H1 (cell line): ENCODE results near the gene FCMR. TPM values are rescaled to one million over a fixed set of nuclear protein-coding genes. Genes with fewer than 3 reads are reported as not detected.

Source experiments
- CTCF ChIA-PET: fragments of 300-600 bp; sonication (Branson Sonifier 250); formaldehyde crosslinking; loops from one replicate; lab custom pipeline; 2021; ENCODE audit not compliant: partially characterized antibody; lab: Charles Lee
- POLR2A ChIA-PET: fragments of 300-600 bp; sonication (Branson Sonifier 250); formaldehyde crosslinking; loops from one replicate; lab custom pipeline; 2021; ENCODE audit warnings: inconsistent platforms; ENCODE audit not compliant: partially characterized antibody; lab: Charles Lee
- DNase-seq, 2 experiments: peaks; one replicate each; pipeline versions ENCODE4 v3.0.0 to v3.0.0-alpha.2; 2010 to 2022; ENCODE audit warnings: low spot score in 2 of 2, low read depth in 1 of 2, mixed read lengths in 1 of 2
- FAIRE-seq: peaks from 2 replicates; lab custom pipeline; 2011; peaks lifted over from hg19 to GRCh38; lab: Jason Lieb, UNC
- H2AFZ ChIP-seq: 2 replicates; pipeline ENCODE4 v1.8.1; 2012; ENCODE audit warnings: low read length, inconsistent platforms
- H2AK5ac ChIP-seq: 2 replicates; pipeline ENCODE4 v1.6.1; 2013; ENCODE audit warnings: low read depth, low read length
- H2BK120ac ChIP-seq: replicated peaks from 2 replicates; pipeline ENCODE3; 2013; ENCODE audit warnings: low read depth, low read length, inconsistent platforms
- H2BK12ac ChIP-seq: 2 replicates; pipeline ENCODE4 v1.6.1; 2013; ENCODE audit warnings: low read depth, low read length
- H2BK15ac ChIP-seq: 2 replicates; pipeline ENCODE4 v1.6.1; 2013; ENCODE audit warnings: low read length
- H2BK20ac ChIP-seq: 2 replicates; pipeline ENCODE4 v1.6.1; 2013; ENCODE audit warnings: low read length
- H2BK5ac ChIP-seq: 2 replicates; pipeline ENCODE4 v1.6.1; 2013; ENCODE audit warnings: low read depth, low read length
- H3K14ac ChIP-seq: 2 replicates; pipeline ENCODE4 v1.6.1; 2013; ENCODE audit warnings: inconsistent platforms; ENCODE audit not compliant: insufficient read length
- H3K18ac ChIP-seq: 2 replicates; pipeline ENCODE4 v1.6.1; 2013; ENCODE audit warnings: low read length; ENCODE audit errors: extremely low read depth
- H3K23ac ChIP-seq: 2 replicates; pipeline ENCODE4 v1.6.1; 2013; ENCODE audit warnings: inconsistent platforms; ENCODE audit not compliant: insufficient read length
- H3K23me2 ChIP-seq: 2 replicates; pipeline ENCODE4 v1.6.1; 2013; ENCODE audit warnings: low read depth, low read length
- H3K27ac ChIP-seq: 2 replicates; pipeline ENCODE4 v1.6.1; 2011; ENCODE audit warnings: low read depth, low read length, inconsistent platforms
- H3K27me3 ChIP-seq, 4 experiments: replicated peaks in 1 of 4; 1 replicate in 1 of 4; 2 replicates in 3 of 4; pipeline versions ENCODE4 v1.6.1 to v1.8.1; 2011 to 2013; ENCODE audit warnings: low read length in 3 of 4, mild to moderate bottlenecking in 3 of 4, inconsistent platforms in 2 of 4, mixed read lengths in 2 of 4, moderate library complexity in 1 of 4; ENCODE audit not compliant: control insufficient read depth in 3 of 4, insufficient read depth in 3 of 4; ENCODE audit errors: extremely low read depth in 1 of 4
- H3K36me3 ChIP-seq, 4 experiments: 2 replicates each; pipeline versions ENCODE4 v1.6.1 to v1.8.1; 2011 to 2013; ENCODE audit warnings: mild to moderate bottlenecking in 4 of 4, low read length in 3 of 4, moderate library complexity in 2 of 4, control low read depth in 1 of 4, inconsistent platforms in 1 of 4; ENCODE audit not compliant: insufficient read depth in 4 of 4, control insufficient read depth in 2 of 4
- H3K4ac ChIP-seq: replicated peaks from 2 replicates; pipeline ENCODE3; 2013; ENCODE audit warnings: low read length, low read depth, mixed read lengths, inconsistent platforms; ENCODE audit not compliant: insufficient read length
- H3K4me1 ChIP-seq, 4 experiments: replicated peaks in 1 of 4; 1 replicate in 1 of 4; 2 replicates in 3 of 4; pipeline versions ENCODE4 v1.6.1 to v1.8.1; 2011 to 2013; ENCODE audit warnings: low read length in 3 of 4, inconsistent platforms in 2 of 4, mixed read lengths in 1 of 4; ENCODE audit not compliant: insufficient read depth in 4 of 4, control insufficient read depth in 3 of 4
- H3K4me2 ChIP-seq, 2 experiments: 2 replicates each; pipeline versions ENCODE4 v1.6.1 to v1.8.1; 2011 to 2013; ENCODE audit warnings: low read depth in 2 of 2, low read length in 2 of 2, control low read depth in 1 of 2, inconsistent platforms in 1 of 2, mild to moderate bottlenecking in 1 of 2; ENCODE audit not compliant: insufficient read depth in 1 of 2
- H3K4me3 ChIP-seq, 4 experiments: fragments of 200-600, 300-600 bp in 1 of 4; sonication (generic), shearing (Covaris generic), sonication (Bioruptor Twin) in 1 of 4; 2 replicates each; pipeline versions ENCODE4 v1.5.1 to v1.8.1; 2011 to 2016; ENCODE audit warnings: low read length in 4 of 4, low read depth in 3 of 4, control low read depth in 2 of 4, inconsistent platforms in 2 of 4, mild to moderate bottlenecking in 2 of 4, mixed read lengths in 1 of 4, moderate library complexity in 1 of 4; ENCODE audit not compliant: insufficient read depth in 2 of 4; ENCODE audit errors: extremely low read depth in 1 of 4
- H3K56ac ChIP-seq: replicated peaks from 2 replicates; pipeline ENCODE3; 2013; ENCODE audit warnings: low read depth, mild to moderate bottlenecking, mixed read lengths, low read length, inconsistent platforms; ENCODE audit not compliant: insufficient read length
- H3K79me1 ChIP-seq: 2 replicates; pipeline ENCODE4 v1.6.1; 2013; ENCODE audit warnings: low read depth, low read length, control low read depth
- H3K79me2 ChIP-seq, 2 experiments: 2 replicates each; pipeline versions ENCODE4 v1.6.1 to v1.8.1; 2012 to 2013; ENCODE audit warnings: low read length in 2 of 2, mild to moderate bottlenecking in 2 of 2, inconsistent platforms in 1 of 2; ENCODE audit not compliant: insufficient read depth in 2 of 2, control insufficient read depth in 1 of 2
- H3K9ac ChIP-seq, 4 experiments: replicated peaks in 1 of 4; 1 replicate in 1 of 4; 2 replicates in 3 of 4; pipeline versions ENCODE4 v1.6.1 to v1.8.1; 2011 to 2013; ENCODE audit warnings: low read depth in 3 of 4, low read length in 3 of 4, control low read depth in 2 of 4, mild to moderate bottlenecking in 2 of 4, moderate library complexity in 2 of 4, inconsistent platforms in 1 of 4; ENCODE audit errors: extremely low read depth in 1 of 4
- H3K9me3 ChIP-seq, 2 experiments: 2 replicates each; pipeline versions ENCODE4 v1.6.1 to v1.8.1; 2012 to 2013; ENCODE audit warnings: mild to moderate bottlenecking in 2 of 2, moderate library complexity in 2 of 2, control low read depth in 1 of 2, inconsistent platforms in 1 of 2, low read depth in 1 of 2, low read length in 1 of 2, mixed read lengths in 1 of 2; ENCODE audit not compliant: insufficient read depth in 2 of 2
- H4K20me1 ChIP-seq, 2 experiments: replicated peaks in 1 of 2; 2 replicates each; pipeline versions ENCODE3 to v1.8.1; 2011 to 2013; ENCODE audit warnings: inconsistent platforms in 2 of 2, low read length in 2 of 2, mild to moderate bottlenecking in 1 of 2; ENCODE audit not compliant: insufficient read depth in 2 of 2, control insufficient read depth in 1 of 2
- H4K5ac ChIP-seq: 2 replicates; pipeline ENCODE4 v1.6.1; 2013; ENCODE audit warnings: low read length, low read depth, mixed read lengths, inconsistent platforms; ENCODE audit not compliant: insufficient read length
- H4K8ac ChIP-seq: 2 replicates; pipeline ENCODE4 v1.8.0; 2013; ENCODE audit warnings: mild to moderate bottlenecking, moderate library complexity, low read length, inconsistent platforms; ENCODE audit not compliant: insufficient read depth; ENCODE audit errors: extremely low read depth
- H4K91ac ChIP-seq: replicated peaks from 2 replicates; pipeline ENCODE3; 2013; ENCODE audit warnings: low read length, mixed read lengths, inconsistent platforms; ENCODE audit not compliant: insufficient read length
- CREB1 ChIP-seq: IDR thresholded peaks from 2 replicates; pipeline ENCODE4 v1.6.1; 2012; ENCODE audit warnings: inconsistent platforms
- EP300 ChIP-seq, 2 experiments: IDR thresholded peaks; 1 replicate in 1 of 2; 2 replicates in 1 of 2; pipeline ENCODE4 v1.6.1; 2011 to 2012; ENCODE audit warnings: low read depth in 2 of 2, low read length in 2 of 2, mild to moderate bottlenecking in 2 of 2, borderline replicate concordance in 1 of 2, inconsistent platforms in 1 of 2, moderate library complexity in 1 of 2
- JUN ChIP-seq: IDR thresholded peaks from 2 replicates; pipeline ENCODE4 v1.6.1; 2011; ENCODE audit warnings: low read depth, mild to moderate bottlenecking, improper control_type of control experiment, low read length
- POLR2A ChIP-seq, 2 experiments: IDR thresholded peaks; 1 replicate in 1 of 2; 2 replicates in 1 of 2; pipeline ENCODE4 v1.6.1; 2011; ENCODE audit warnings: low read depth in 2 of 2, low read length in 2 of 2, mild to moderate bottlenecking in 2 of 2; ENCODE audit errors: control extremely low read depth in 1 of 2
- POU5F1 ChIP-seq: IDR thresholded peaks from 2 replicates; pipeline ENCODE4 v1.6.1; 2011; ENCODE audit warnings: low read depth, mild to moderate bottlenecking, low read length, moderate library complexity
- RFX5 ChIP-seq: IDR thresholded peaks from 2 replicates; pipeline ENCODE4 v1.6.1; 2011; ENCODE audit warnings: low read depth, low read length, improper control_type of control experiment, borderline replicate concordance
- SP1 ChIP-seq: IDR thresholded peaks from 2 replicates; pipeline ENCODE4 v1.6.1; 2011; ENCODE audit warnings: low read depth, low read length
- SP2 ChIP-seq: IDR thresholded peaks from 2 replicates; pipeline ENCODE4 v1.6.1; 2012; ENCODE audit warnings: mild to moderate bottlenecking, low read length, inconsistent platforms
- SP4 ChIP-seq: IDR thresholded peaks from 2 replicates; pipeline ENCODE4 v1.6.1; 2012; ENCODE audit warnings: low read length, inconsistent platforms
- TBP ChIP-seq: IDR thresholded peaks from 2 replicates; pipeline ENCODE4 v1.6.1; 2011; ENCODE audit warnings: low read depth, low read length, improper control_type of control experiment
- YY1 ChIP-seq: IDR thresholded peaks from 2 replicates; pipeline ENCODE4 v1.6.1; 2011; ENCODE audit warnings: low read depth, mild to moderate bottlenecking, low read length
- WGBS, 2 experiments: shearing (Covaris generic) in 1 of 2; methylation state at CpG; one replicate each; pipeline versions ENCODE4 v1.1.6 to v1.1.7; 2013 to 2015; ENCODE audit warnings: low lambda C conversion rate in 2 of 2, mixed read lengths in 2 of 2, inconsistent platforms in 1 of 2, low coverage in 1 of 2, missing lambda C conversion rate in 1 of 2; ENCODE audit not compliant: insufficient replicate concordance in 2 of 2, insufficient coverage in 1 of 2, insufficient read length in 1 of 2; ENCODE audit errors: extremely low coverage in 1 of 2, missing lambda C conversion rate in 1 of 2; 5-methylcytosine and 5-hydroxymethylcytosine counted together
- polyA plus RNA-seq, 7 experiments: library from polyadenylated mRNA; depleted of rRNA in 3 of 7; stranded (reverse) in 5 of 7; unstranded in 2 of 7; fragments of >200 nt in 5 of 7; fragments of 200-250 nt in 2 of 7; gene quantifications; 1 replicate in 5 of 7; 2 replicates in 1 of 7; 4 replicates in 1 of 7; pipeline versions ENCODE4 v1.2.1 to v1.2.3, GENCODE V29; 2011 to 2013; ENCODE audit warnings: missing spikeins in 2 of 7, mixed read lengths in 2 of 7
- total RNA-seq: library from RNA; stranded (reverse); fragmentation: NEBNext Ultra II Directional; extraction: Animal tissue kit (Norgen Biotek cat#: 25700); gene quantifications from 2 replicates; pipeline ENCODE4 v1.2.1, GENCODE V29; 2021
- TF ChIP-seq, protein P1 (sequence below): IDR thresholded peaks from 2 replicates; pipeline ENCODE4 v1.6.1; 2012; ENCODE audit warnings: inconsistent platforms
- TF ChIP-seq, protein P2 (sequence below), 3 experiments: IDR thresholded peaks; 1 replicate in 2 of 3; 2 replicates in 1 of 3; pipeline versions ENCODE4 v1.5.1 to v1.6.1; 2011; ENCODE audit warnings: low read length in 3 of 3, mild to moderate bottlenecking in 3 of 3, inconsistent platforms in 2 of 3, low read depth in 1 of 3, moderate library complexity in 1 of 3; ENCODE audit not compliant: insufficient read depth in 1 of 3; ENCODE audit errors: control extremely low read depth in 1 of 3

The FCMR gene
- total and polyA plus RNA-seq, 2 of the 8 experiments (the other 6 are each of a cell fraction or from before 2014, with no cell fraction given): 0.53 TPM; not detected in 1

DNA sequence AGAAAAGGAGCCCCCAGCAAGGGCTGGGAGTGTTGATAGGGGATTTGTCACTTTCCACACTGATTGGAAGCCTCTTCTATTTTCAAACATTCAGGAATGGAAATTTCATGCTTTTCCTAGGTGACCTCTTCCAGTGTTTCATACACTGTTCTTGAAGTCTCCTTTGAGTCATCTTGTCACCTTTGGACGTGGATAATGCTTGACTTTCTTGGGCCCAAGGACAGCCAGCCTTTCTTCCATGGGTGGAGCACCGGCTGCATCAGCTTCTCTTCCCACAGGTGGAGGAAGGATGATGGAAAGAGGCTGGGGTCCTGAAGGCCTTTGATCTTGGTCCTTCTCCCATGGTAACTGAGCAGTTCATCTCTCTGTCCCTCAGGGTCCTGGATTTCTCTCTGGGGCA, 36.4 kb upstream of the FCMR start:
- Histone ChIP-seq H3K9me3 (no peaks in the 10 kb centered on the region), H4K8ac (no peak overlapping the region), H3K4me1 (no peaks in the 10 kb centered on the region), H3K27me3 (peaks cover 0 to 3% (median 0%) of the 10 kb centered on the region in 4 experiments; a peak in 1 of 7 replicates), H4K91ac (no peak overlapping the region), H4K5ac (no peak overlapping the region), H3K79me1 (no peaks in the 10 kb centered on the region), H3K79me2 (no peaks in the 10 kb centered on the region), H3K23ac (no peak overlapping the region), H3K4ac (no peak overlapping the region), H3K18ac (no peak overlapping the region), H2BK20ac (no peak overlapping the region), H3K23me2 (no peaks in the 10 kb centered on the region), H3K36me3 (no peaks in the 10 kb centered on the region), H3K14ac (no peak overlapping the region), H2BK12ac (no peak overlapping the region), H4K20me1 (no peaks in the 10 kb centered on the region), H2AFZ (no peak overlapping the region), H3K9ac (no peak overlapping the region), H2BK120ac (no peak overlapping the region), H3K4me2 (no peak overlapping the region), H2BK5ac (no peak overlapping the region), H2AK5ac (no peak overlapping the region), H3K4me3 (no peak overlapping the region), H3K56ac (no peak overlapping the region), H3K27ac (no peak overlapping the region), H2BK15ac (no peak overlapping the region)
- POLR2A ChIA-PET: no interaction called here
- CTCF ChIA-PET: interaction anchor here (0.5 to 9.3 kb wide), 6 partner anchors 11 to 93 kb away, joined by 3 to 77 read pairs (median 4); partner anchors contain the start of gene IL20
- TF ChIP-seq JUN: no peak
- TF ChIP-seq, protein P1, sequence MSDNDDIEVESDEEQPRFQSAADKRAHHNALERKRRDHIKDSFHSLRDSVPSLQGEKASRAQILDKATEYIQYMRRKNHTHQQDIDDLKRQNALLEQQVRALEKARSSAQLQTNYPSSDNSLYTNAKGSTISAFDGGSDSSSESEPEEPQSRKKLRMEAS: no peak
- TF ChIP-seq TBP: no peak
- TF ChIP-seq, protein P2, sequence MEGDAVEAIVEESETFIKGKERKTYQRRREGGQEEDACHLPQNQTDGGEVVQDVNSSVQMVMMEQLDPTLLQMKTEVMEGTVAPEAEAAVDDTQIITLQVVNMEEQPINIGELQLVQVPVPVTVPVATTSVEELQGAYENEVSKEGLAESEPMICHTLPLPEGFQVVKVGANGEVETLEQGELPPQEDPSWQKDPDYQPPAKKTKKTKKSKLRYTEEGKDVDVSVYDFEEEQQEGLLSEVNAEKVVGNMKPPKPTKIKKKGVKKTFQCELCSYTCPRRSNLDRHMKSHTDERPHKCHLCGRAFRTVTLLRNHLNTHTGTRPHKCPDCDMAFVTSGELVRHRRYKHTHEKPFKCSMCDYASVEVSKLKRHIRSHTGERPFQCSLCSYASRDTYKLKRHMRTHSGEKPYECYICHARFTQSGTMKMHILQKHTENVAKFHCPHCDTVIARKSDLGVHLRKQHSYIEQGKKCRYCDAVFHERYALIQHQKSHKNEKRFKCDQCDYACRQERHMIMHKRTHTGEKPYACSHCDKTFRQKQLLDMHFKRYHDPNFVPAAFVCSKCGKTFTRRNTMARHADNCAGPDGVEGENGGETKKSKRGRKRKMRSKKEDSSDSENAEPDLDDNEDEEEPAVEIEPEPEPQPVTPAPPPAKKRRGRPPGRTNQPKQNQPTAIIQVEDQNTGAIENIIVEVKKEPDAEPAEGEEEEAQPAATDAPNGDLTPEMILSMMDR (IDR thresholded peaks at IDR 0.05; ENCODE audit: control extremely low read depth in 1 of 3, insufficient read depth in 1 of 3, low read depth in 1 of 3, low read length in 3 of 3): no peak
- TF ChIP-seq POU5F1: no peak
- TF ChIP-seq POLR2A (IDR thresholded peaks at IDR 0.05; ENCODE audit: control extremely low read depth in 1 of 2, low read depth in 2 of 2, low read length in 2 of 2): no peak
- TF ChIP-seq EP300 (IDR thresholded peaks at IDR 0.05; ENCODE audit: borderline replicate concordance in 1 of 2, low read depth in 2 of 2, low read length in 2 of 2): no peak
- no peak for TF ChIP-seq RFX5
- TF ChIP-seq SP4: no peak
- TF ChIP-seq SP1: no peak
- no peak for TF ChIP-seq CREB1
- TF ChIP-seq SP2: no peak
- no peak for TF ChIP-seq YY1
- DNase-seq: no peak
- FAIRE-seq: no peak
- 100% methylated on average over 2 of the region's 2 CpGs; no CpG with 5 or more reads in 1 of the 2 experiments for WGBS, 2 experiments
